ENCODE data around the gene MYOM1.

Gene MYOM1

DNA sequence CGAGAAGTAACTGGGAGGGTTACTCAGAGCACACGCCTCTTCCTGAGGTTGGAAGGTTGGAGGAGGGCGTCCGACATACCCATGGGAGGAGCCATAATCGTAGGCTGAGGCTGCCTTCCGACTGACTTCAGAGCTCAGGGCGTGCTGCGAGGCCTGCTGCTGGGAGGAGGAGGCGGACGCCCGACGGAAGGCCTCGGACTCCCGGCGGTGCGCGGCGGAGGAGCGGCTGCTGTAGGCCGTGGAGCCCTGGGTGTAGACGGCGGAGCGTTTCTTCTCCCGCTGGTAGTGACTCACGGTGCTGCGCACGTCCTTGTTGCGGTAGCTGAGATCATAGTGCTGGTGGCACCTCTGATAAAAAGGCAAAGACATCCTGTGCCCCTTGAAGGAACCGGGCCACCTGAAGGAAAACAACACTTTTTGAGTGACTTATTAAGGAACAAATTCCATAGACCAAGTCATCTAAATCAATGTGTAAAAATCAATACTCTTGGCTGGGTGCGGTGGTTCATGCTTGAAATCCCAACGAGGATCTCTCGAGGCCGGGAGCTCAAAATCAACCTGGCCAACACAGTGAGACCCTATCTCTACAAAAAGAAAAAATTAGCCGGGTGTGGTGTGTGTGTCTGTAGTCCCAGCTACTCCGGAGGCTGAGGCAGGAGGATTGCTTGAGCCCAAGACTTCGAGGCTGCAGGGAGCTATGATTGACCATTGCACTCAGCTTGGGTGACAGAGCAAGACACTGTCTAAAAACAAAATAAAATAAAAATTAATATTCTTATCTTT, 4.7 kb downstream of the MYOM1 start:
- DNase-seq (ENCODE audit: low read depth): no peak
- TF ChIP-seq, protein P1, sequence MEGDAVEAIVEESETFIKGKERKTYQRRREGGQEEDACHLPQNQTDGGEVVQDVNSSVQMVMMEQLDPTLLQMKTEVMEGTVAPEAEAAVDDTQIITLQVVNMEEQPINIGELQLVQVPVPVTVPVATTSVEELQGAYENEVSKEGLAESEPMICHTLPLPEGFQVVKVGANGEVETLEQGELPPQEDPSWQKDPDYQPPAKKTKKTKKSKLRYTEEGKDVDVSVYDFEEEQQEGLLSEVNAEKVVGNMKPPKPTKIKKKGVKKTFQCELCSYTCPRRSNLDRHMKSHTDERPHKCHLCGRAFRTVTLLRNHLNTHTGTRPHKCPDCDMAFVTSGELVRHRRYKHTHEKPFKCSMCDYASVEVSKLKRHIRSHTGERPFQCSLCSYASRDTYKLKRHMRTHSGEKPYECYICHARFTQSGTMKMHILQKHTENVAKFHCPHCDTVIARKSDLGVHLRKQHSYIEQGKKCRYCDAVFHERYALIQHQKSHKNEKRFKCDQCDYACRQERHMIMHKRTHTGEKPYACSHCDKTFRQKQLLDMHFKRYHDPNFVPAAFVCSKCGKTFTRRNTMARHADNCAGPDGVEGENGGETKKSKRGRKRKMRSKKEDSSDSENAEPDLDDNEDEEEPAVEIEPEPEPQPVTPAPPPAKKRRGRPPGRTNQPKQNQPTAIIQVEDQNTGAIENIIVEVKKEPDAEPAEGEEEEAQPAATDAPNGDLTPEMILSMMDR (conservative IDR thresholded peaks at IDR 0.05; ENCODE audit: control insufficient read depth, insufficient read depth, low read depth, low read length): no peak
- no peak overlapping the region for H3K4me3 ChIP-seq (ENCODE audit: control insufficient read depth, low read depth, low read length)

DNA sequence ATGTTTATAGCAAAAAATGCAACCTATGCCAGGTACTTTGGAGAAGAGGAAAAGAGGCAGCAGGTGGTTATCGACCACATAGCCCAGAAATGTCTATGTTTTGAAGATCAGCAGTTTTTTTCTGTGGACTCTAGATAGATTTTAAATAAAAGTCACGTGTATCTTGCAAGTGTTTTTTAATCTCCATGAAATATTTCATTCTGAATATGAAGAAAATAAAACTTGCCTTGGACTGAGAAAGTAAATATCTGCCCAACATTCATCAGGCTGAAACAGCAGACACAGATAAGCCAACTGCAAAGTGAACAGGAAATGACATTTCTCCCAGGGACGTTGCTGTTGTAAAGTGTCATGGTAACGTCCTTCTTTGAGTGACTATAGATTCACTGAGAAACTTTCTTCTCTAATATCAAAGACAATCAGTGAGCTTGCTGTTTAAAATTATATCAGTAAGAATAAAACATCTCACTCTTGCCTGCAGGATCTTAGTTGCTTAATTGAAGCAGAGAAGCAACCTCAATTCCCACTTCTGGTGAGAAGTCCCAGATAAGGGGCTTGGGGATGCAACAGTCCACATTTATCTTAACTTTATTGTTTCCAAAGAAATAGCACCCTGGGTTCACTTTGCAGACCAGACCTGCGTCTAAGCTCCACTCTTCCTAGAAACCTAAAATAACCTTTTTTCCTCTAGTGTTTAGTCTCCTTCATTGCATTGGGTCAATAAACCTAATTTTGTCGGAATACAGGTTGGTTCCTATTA, 6.3 kb downstream of the MYOM1 start:
- TF ChIP-seq, protein P1 (conservative IDR thresholded peaks at IDR 0.05; ENCODE audit: control insufficient read depth, insufficient read depth, low read depth, low read length): no peak
- no peak for DNase-seq (ENCODE audit: low read depth)
- no peak overlapping the region for H3K4me3 ChIP-seq (ENCODE audit: control insufficient read depth, low read depth, low read length)

DNA sequence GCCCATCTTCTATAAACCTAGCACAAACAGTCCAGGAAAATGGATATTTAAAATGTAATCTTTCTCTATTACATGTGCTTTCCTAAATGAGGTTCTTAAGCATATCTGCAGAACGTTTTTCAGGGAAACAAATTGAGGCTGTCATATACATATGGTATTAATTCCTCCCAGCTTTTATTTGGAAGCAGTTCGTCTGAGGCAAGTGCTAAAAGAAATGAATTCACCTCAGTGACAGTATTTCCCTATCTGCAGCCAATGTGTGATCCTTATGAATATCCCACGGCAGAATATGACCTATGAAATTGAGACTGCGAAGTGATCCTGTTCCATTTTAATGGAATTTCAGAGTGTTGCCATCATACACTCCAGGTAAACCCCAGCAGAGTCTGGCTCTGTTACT, 7.1 kb downstream of the MYOM1 start:
- TF ChIP-seq, protein P1 (conservative IDR thresholded peaks at IDR 0.05; ENCODE audit: control insufficient read depth, insufficient read depth, low read depth, low read length): no peak

DNA sequence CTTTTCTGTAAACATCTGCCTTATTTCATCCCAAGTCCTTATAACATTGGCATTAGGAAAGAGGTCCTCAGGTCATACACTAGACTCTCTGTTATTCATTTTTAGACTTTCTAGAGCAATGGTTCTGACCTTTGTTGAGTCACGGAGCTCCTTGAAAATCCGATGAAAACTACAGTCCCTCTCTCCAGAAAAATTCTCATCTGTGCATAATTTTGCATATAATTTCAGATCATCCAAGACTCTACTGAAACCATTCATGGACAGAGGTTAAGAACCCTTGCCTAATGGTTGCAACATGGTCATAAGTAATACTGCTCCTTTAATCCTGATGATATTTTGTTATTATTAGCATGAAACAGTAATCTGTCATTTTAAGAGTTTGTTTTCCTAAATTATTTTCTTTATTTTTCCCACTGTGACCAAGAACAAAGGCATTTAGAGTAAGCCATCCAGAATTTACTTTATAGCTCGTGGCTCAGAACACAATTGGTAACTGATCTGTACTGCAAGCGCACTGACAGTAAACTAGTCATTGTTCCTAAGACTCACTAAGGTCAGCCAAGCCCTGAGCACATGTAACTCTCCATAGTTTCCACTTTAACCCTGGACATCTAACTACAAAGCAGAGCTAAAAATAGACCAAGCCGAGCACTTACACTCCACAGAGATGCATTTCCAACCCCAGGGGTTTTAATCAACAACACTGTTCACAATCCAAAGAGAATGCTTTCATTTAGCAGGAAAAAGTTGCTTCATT, 8.4 kb downstream of the MYOM1 start:
- TF ChIP-seq, protein P1 (conservative IDR thresholded peaks at IDR 0.05; ENCODE audit: control insufficient read depth, insufficient read depth, low read depth, low read length): no peak
- peak; percentile 73 for DNase-seq (ENCODE audit: low read depth)
- no peak overlapping the region for H3K4me3 ChIP-seq (ENCODE audit: control insufficient read depth, low read depth, low read length)

More for the DNA sequence above, 7.1 kb downstream of the MYOM1 start:
- DNase-seq (ENCODE audit: low read depth): peak; percentile 11
- H3K4me3 ChIP-seq (ENCODE audit: control insufficient read depth, low read depth, low read length): no peak overlapping the region

DNA sequence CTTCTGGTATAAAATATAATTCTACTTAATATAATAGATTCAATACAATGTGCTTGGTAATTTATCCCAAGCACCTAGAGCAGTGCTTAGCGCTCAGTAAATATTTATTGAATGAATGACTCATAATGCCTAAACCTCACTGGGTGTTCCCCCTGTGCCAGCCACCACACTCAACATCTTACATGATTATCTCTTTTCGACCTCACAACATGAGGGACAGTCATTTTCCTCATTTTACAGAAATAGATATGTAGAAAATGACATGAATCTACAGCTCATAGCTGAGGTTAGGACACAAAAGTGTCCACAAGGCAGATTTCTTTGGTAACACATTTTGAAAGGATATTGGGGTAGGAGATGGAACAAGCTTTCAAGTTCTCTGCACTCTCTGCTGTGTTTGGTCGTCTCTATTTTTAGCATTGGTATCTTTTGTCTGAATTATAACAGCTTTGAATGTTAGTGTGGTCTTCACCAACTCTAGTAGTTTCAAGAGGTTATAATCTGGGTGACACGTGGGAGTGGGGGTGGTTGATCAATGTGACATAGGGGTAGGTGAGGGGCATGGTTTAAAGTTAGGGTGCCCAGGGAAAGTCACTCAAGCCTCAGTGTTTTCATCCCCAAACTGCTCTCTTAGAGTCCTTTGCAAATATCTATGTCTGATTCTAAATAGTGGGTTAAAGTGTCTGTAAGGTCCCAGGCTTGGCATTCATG, 9.8 kb downstream of the MYOM1 start:
- no peak for DNase-seq (ENCODE audit: low read depth)
- TF ChIP-seq, protein P1 (conservative IDR thresholded peaks at IDR 0.05; ENCODE audit: control insufficient read depth, insufficient read depth, low read depth, low read length): no peak
- no peak overlapping the region for H3K4me3 ChIP-seq (ENCODE audit: control insufficient read depth, low read depth, low read length)

DNA sequence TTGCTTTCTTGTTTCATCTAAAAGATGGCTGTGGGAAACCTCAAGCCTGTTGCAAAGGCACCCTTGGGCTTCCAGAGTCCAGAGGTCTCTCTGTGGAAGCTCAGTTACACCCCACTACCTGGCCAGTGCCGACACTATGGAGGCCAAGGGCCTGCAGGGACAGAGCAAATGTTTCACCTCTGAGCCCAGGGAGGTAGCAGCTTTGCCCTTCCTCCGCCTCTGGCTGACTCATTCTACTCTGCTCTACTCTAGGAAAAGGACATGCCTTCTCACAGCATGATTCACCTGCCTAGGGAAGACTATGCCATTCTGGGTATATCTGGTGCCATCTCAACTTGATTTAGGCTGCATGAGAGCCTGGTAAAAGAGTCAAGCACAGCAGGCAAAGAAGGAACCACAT, 12.2 kb downstream of the MYOM1 start:
- TF ChIP-seq, protein P1 (conservative IDR thresholded peaks at IDR 0.05; ENCODE audit: control insufficient read depth, insufficient read depth, low read depth, low read length): no peak
- DNase-seq (ENCODE audit: low read depth): peak; percentile 18
- no peak overlapping the region for H3K4me3 ChIP-seq (ENCODE audit: control insufficient read depth, low read depth, low read length)

All from fibroblast of mammary gland (primary cell).